Measurements from ENCODE around the gene GMPS.
"Not testable (repeated sequence)": the region's sequence is repeated elsewhere in the genome, so short reads cannot be mapped to it uniquely, and the experiment has no call there.

DNA sequence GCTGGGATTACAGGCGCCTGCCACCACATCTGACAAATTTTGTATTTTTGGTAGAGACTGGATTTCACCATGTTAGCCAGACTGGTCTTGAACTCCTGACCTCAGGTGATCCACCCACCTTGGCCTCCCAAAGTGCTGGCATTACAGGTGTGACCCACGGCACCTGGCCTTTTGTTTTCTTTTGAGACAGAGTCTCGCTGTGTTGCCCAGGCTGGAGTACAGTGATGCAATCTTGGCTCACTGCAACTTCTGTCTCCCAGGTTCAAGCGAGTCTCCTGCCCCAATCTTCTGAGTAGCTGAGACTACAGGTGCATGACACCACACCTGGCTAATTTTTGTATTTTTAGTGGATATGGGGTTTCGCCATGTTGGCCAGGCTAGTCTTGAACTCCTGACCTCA lies 10.0 kb upstream of the GMPS start:
- TF ChIP-seq, protein P1, sequence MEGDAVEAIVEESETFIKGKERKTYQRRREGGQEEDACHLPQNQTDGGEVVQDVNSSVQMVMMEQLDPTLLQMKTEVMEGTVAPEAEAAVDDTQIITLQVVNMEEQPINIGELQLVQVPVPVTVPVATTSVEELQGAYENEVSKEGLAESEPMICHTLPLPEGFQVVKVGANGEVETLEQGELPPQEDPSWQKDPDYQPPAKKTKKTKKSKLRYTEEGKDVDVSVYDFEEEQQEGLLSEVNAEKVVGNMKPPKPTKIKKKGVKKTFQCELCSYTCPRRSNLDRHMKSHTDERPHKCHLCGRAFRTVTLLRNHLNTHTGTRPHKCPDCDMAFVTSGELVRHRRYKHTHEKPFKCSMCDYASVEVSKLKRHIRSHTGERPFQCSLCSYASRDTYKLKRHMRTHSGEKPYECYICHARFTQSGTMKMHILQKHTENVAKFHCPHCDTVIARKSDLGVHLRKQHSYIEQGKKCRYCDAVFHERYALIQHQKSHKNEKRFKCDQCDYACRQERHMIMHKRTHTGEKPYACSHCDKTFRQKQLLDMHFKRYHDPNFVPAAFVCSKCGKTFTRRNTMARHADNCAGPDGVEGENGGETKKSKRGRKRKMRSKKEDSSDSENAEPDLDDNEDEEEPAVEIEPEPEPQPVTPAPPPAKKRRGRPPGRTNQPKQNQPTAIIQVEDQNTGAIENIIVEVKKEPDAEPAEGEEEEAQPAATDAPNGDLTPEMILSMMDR (conservative IDR thresholded peaks at IDR 0.05; ENCODE audit: low read depth, low read length) = not testable (repeated sequence)
- TF ChIP-seq EZH2 (IDR thresholded peaks at IDR 0.05; ENCODE audit: borderline replicate concordance, low read depth, low read length, poor library complexity, severe bottlenecking) = not testable (repeated sequence)
